Activated T-cell treated with anti-CD3 and anti-CD28 coated beads for 1 hour (primary cell): ENCODE results near the gene DCAF10.
"Not testable (repeated sequence)": the region's sequence is repeated elsewhere in the genome, so short reads cannot be mapped to it uniquely, and the experiment has no call there.

Source experiments
- DNase-seq: peaks from one replicate; pipeline ENCODE4 v3.0.0-alpha.2; 2020; ENCODE audit warnings: low read depth

The DCAF10 gene

GRCh38 chr9:37800631-37801286, at the start of gene DCAF10:
Gene DCAF10, plus strand, starts transcription at chr9:37800797. Its CDS starts 70 bp downstream, at chr9:37800867.
- peak; percentile 80 for DNase-seq

GRCh38 chr9:37751186-37751585, 49.4 kb upstream of the DCAF10 start:
- DNase-seq = no peak

- DNase-seq = not testable (repeated sequence)
These were observed 48.9 kb upstream of the DCAF10 start for GRCh38 chr9:37751704-37752103.

GRCh38 chr9:37752112-37752511, 48.5 kb upstream of the DCAF10 start:
- DNase-seq = not testable (repeated sequence)

GRCh38 chr9:37752642-37753488, 47.7 kb upstream of the DCAF10 start:
- no peak for DNase-seq

- peak; percentile 55 for DNase-seq
These were observed 47.0 kb upstream of the DCAF10 start, which contains the start of gene TRMT10B for GRCh38 chr9:37753489-37754190. Gene TRMT10B, plus strand, starts transcription at chr9:37753805. Its CDS starts 8,127 bp downstream, at chr9:37761932.

- DNase-seq = no peak
These were observed 41.9 kb upstream of the DCAF10 start for GRCh38 chr9:37758747-37759146.

- DNase-seq = no peak
These were observed 40.0 kb upstream of the DCAF10 start for GRCh38 chr9:37760416-37761161.

GRCh38 chr9:37761511-37761910, 39.1 kb upstream of the DCAF10 start:
- no peak for DNase-seq

GRCh38 chr9:37765263-37765662, 35.3 kb upstream of the DCAF10 start:
- DNase-seq = not testable (repeated sequence)

GRCh38 chr9:37769306-37769705, 31.3 kb upstream of the DCAF10 start:
- no peak for DNase-seq

GRCh38 chr9:37769995-37770394, 30.6 kb upstream of the DCAF10 start:
- DNase-seq = no peak

- DNase-seq = no peak
These were observed 25.2 kb upstream of the DCAF10 start for GRCh38 chr9:37775216-37775919.

GRCh38 chr9:37776328-37776727, 24.3 kb upstream of the DCAF10 start:
- DNase-seq = no peak

GRCh38 chr9:37778534-37778933, 22.1 kb upstream of the DCAF10 start:
- no peak for DNase-seq

- DNase-seq = no peak
These were observed 16.3 kb upstream of the DCAF10 start for GRCh38 chr9:37784291-37784615.

- DNase-seq = peak; percentile 75
These were observed 15.7 kb upstream of the DCAF10 start, which contains the start of gene EXOSC3 for GRCh38 chr9:37784616-37785483. Gene EXOSC3, minus strand, starts transcription at chr9:37785064. Its CDS starts 20 bp downstream, at chr9:37785044.

- DNase-seq = no peak
These were observed 13.5 kb upstream of the DCAF10 start for GRCh38 chr9:37787059-37787458.

- no peak for DNase-seq
These were observed 12.3 kb upstream of the DCAF10 start for GRCh38 chr9:37788332-37788731.

- no peak for DNase-seq
These were observed 10.5 kb upstream of the DCAF10 start for GRCh38 chr9:37790096-37790495.
